ENCODE measurements around the gene NHERF2. TPM values are rescaled to one million over a fixed set of nuclear protein-coding genes. Genes with fewer than 3 reads are reported as not detected.

The NHERF2 gene
- polyA plus RNA-seq, 2 of the 4 experiments (the other 2 are of a cell fraction) = 32.3 to 35.0 TPM

DNA sequence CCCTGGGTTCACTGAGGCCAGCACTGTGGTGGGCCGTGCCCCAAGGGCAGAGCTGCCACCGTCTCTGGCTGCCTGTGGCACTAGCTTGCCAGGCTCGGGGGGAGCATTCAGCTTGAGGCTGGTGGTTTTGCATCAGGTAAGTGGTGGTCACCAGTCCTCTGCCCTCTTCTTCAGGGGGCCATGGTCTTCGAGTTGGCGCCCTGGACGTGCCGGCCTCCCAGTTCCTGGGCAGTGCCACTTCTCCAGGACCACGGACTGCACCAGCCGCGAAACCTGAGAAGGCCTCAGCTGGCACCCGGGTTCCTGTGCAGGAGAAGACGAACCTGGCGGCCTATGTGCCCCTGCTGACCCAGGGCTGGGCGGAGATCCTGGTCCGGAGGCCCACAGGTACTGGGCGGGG, 53.3 kb downstream of the NHERF2 start:
- H3K4me1 ChIP-seq = no peaks in the 10 kb centered on the region
- H3K4me3 ChIP-seq = no peak overlapping the region
- POLR2A ChIA-PET = no interaction called here
- no peak overlapping the region for H3K4me2 ChIP-seq
- TF ChIP-seq CHD4 (IDR thresholded peaks at IDR 0.05; ENCODE audit: borderline replicate concordance) = no peak
- TF ChIP-seq TP53 (CRISPR knock-in tag; IDR thresholded peaks at IDR 0.05) = no peak
- no peak for TF ChIP-seq MYC (IDR thresholded peaks at IDR 0.05; ENCODE audit: borderline replicate concordance, low read length)
- no peak for TF ChIP-seq EHMT2 (IDR thresholded peaks at IDR 0.05; ENCODE audit: low read depth)
- no peak for TF ChIP-seq FOXS1 (CRISPR knock-in tag; IDR thresholded peaks at IDR 0.05)
- no peak for TF ChIP-seq HOXA7 (CRISPR knock-in tag; IDR thresholded peaks at IDR 0.05)
- TF ChIP-seq FOSB (CRISPR knock-in tag; IDR thresholded peaks at IDR 0.05) = no peak
- TF ChIP-seq JUNB (IDR thresholded peaks at IDR 0.05) = no peak
- no peak for TF ChIP-seq RNF2 (IDR thresholded peaks at IDR 0.05; ENCODE audit: borderline replicate concordance, low read depth)
- no peak for TF ChIP-seq ZNF302 (CRISPR knock-in tag; IDR thresholded peaks at IDR 0.05)
- TF ChIP-seq HOXB13 (CRISPR knock-in tag; IDR thresholded peaks at IDR 0.05; ENCODE audit: low read depth) = no peak
- no peak for TF ChIP-seq MAFK (IDR thresholded peaks at IDR 0.05; ENCODE audit: partially characterized antibody)
- TF ChIP-seq E2F6 (IDR thresholded peaks at IDR 0.05; ENCODE audit: borderline replicate concordance, low read depth) = no peak
- no peak for TF ChIP-seq NFE2L2 (conservative IDR thresholded peaks at IDR 0.05; ENCODE audit: low read length)
- TF ChIP-seq MAZ (IDR thresholded peaks at IDR 0.05; ENCODE audit: borderline replicate concordance, low read depth, low read length) = no peak
- TF ChIP-seq SREBF2 (IDR thresholded peaks at IDR 0.05) = no peak
- no peak for TF ChIP-seq BHLHE40 (IDR thresholded peaks at IDR 0.05; ENCODE audit: low read depth, low read length)
- TF ChIP-seq RCOR1 (IDR thresholded peaks at IDR 0.05; ENCODE audit: low read depth, low read length) = no peak
- DNase-seq (ENCODE audit: low read depth in 1 of 2, low spot score in 1 of 2) (no peak), FAIRE-seq (no peak), ATAC-seq (no peak)
- WGBS (ENCODE audit: missing lambda C conversion rate) = 90% methylated on average over 16 of the region's 16 CpGs
- CTCF ChIA-PET = interaction anchor here (1.2 to 2.3 kb wide), 5 partner anchors 33 to 216 kb away, joined by 3 to 10 read pairs (median 5); no protein-coding TSS in a partner anchor
- no peak overlapping the region for H3K27ac ChIP-seq
- H3K9me3 ChIP-seq = no peaks in the 10 kb centered on the region

DNA sequence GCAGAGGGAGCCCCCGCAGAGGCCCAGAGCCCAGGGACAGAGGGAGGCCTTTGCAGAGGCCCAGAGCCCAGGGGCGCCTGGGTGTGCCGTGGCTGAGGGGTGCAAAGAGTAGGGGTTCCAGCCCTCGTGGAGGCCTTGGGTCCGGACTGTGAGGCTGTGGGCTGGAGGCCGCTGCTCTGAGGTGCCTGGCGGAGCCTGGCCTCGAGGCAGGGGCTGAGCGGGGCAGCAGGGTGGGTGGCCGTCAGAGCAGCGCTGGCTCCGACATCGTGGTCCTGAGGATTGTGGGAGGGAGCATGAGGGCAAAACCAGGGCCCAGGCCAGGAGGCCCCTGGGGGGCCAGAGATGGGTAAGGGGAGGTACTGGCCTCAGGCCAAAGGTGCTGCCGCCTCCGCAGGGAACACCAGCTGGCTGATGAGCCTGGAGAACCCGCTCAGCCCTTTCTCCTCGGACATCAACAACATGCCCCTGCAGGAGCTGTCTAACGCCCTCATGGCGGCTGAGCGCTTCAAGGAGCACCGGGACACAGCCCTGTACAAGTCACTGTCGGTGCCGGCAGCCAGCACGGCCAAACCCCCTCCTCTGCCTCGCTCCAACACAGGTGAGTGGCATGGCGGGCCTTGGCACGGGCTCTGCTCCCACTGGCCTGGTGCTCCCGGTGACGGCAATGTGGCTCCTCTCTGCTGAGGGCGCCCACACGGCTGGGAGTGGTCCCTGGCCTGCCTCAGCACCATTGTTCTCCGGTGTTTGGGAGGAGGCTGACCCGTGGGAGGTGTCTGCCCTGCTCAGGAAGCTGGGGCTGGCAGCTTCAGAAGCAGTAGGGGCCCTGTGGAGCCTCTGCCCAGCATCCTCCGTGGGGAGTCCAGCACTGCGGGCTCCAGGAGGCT, 54.7 kb downstream of the NHERF2 start:
- Histone ChIP-seq H3K4me3 (no peak overlapping the region), H3K9me3 (no peaks in the 10 kb centered on the region), H3K4me1 (no peaks in the 10 kb centered on the region; the same call in 2 of the 3 replicates), H3K4me2 (no peak overlapping the region), H3K27ac (no peak overlapping the region)
- ChIA-PET CTCF (interaction anchor here (1.2 to 1.7 kb wide), 4 partner anchors 9 to 59 kb away, joined by 3 to 5 read pairs (median 4); no protein-coding TSS in a partner anchor), POLR2A (no interaction called here)
- DNase-seq (ENCODE audit: low read depth in 1 of 2, low spot score in 1 of 2) = no peak
- WGBS (ENCODE audit: missing lambda C conversion rate) = 94% methylated on average over 34 of the region's 35 CpGs
- peak in 1 of 2 experiments; percentile 2; a peak in 2 of 6 replicates for ATAC-seq
- no peak for FAIRE-seq
- TF ChIP-seq, protein P1, sequence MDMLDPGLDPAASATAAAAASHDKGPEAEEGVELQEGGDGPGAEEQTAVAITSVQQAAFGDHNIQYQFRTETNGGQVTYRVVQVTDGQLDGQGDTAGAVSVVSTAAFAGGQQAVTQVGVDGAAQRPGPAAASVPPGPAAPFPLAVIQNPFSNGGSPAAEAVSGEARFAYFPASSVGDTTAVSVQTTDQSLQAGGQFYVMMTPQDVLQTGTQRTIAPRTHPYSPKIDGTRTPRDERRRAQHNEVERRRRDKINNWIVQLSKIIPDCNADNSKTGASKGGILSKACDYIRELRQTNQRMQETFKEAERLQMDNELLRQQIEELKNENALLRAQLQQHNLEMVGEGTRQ (IDR thresholded peaks at IDR 0.05) = no peak
- TF ChIP-seq KDM1A (IDR thresholded peaks at IDR 0.05; ENCODE audit: low read depth) (no peak), TFCP2L1 (CRISPR knock-in tag; IDR thresholded peaks at IDR 0.05) (no peak), POLR2A (IDR thresholded peaks at IDR 0.05; ENCODE audit: low read length) (no peak), HOXB5 (CRISPR knock-in tag; IDR thresholded peaks at IDR 0.05) (no peak), ZFP36 (IDR thresholded peaks at IDR 0.05; ENCODE audit: borderline replicate concordance, partially characterized antibody) (no peak), FOSL2 (IDR thresholded peaks at IDR 0.05) (no peak), FOSL2 (CRISPR knock-in tag; IDR thresholded peaks at IDR 0.05) (no peak), MYC (IDR thresholded peaks at IDR 0.05; ENCODE audit: borderline replicate concordance, low read length) (no peak), JUNB (IDR thresholded peaks at IDR 0.05) (no peak), RCOR1 (IDR thresholded peaks at IDR 0.05; ENCODE audit: low read depth, low read length) (no peak), EHMT2 (IDR thresholded peaks at IDR 0.05; ENCODE audit: low read depth) (no peak), NR3C1 (IDR thresholded peaks at IDR 0.05) (no peak), HOXB13 (CRISPR knock-in tag; IDR thresholded peaks at IDR 0.05; ENCODE audit: low read depth) (no peak), ZNF302 (CRISPR knock-in tag; IDR thresholded peaks at IDR 0.05) (no peak), PHF8 (IDR thresholded peaks at IDR 0.05; ENCODE audit: borderline replicate concordance, low read depth) (no peak)
- TF ChIP-seq, protein P2, sequence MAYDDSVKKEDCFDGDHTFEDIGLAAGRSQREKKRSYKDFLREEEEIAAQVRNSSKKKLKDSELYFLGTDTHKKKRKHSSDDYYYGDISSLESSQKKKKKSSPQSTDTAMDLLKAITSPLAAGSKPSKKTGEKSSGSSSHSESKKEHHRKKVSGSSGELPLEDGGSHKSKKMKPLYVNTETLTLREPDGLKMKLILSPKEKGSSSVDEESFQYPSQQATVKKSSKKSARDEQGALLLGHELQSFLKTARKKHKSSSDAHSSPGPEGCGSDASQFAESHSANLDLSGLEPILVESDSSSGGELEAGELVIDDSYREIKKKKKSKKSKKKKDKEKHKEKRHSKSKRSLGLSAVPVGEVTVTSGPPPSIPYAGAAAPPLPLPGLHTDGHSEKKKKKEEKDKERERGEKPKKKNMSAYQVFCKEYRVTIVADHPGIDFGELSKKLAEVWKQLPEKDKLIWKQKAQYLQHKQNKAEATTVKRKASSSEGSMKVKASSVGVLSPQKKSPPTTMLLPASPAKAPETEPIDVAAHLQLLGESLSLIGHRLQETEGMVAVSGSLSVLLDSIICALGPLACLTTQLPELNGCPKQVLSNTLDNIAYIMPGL (CRISPR knock-in tag; IDR thresholded peaks at IDR 0.05; ENCODE audit: borderline replicate concordance) = no peak
- TF ChIP-seq, protein P3, sequence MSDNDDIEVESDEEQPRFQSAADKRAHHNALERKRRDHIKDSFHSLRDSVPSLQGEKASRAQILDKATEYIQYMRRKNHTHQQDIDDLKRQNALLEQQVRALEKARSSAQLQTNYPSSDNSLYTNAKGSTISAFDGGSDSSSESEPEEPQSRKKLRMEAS (IDR thresholded peaks at IDR 0.05) = no peak
- TF ChIP-seq, protein P4, sequence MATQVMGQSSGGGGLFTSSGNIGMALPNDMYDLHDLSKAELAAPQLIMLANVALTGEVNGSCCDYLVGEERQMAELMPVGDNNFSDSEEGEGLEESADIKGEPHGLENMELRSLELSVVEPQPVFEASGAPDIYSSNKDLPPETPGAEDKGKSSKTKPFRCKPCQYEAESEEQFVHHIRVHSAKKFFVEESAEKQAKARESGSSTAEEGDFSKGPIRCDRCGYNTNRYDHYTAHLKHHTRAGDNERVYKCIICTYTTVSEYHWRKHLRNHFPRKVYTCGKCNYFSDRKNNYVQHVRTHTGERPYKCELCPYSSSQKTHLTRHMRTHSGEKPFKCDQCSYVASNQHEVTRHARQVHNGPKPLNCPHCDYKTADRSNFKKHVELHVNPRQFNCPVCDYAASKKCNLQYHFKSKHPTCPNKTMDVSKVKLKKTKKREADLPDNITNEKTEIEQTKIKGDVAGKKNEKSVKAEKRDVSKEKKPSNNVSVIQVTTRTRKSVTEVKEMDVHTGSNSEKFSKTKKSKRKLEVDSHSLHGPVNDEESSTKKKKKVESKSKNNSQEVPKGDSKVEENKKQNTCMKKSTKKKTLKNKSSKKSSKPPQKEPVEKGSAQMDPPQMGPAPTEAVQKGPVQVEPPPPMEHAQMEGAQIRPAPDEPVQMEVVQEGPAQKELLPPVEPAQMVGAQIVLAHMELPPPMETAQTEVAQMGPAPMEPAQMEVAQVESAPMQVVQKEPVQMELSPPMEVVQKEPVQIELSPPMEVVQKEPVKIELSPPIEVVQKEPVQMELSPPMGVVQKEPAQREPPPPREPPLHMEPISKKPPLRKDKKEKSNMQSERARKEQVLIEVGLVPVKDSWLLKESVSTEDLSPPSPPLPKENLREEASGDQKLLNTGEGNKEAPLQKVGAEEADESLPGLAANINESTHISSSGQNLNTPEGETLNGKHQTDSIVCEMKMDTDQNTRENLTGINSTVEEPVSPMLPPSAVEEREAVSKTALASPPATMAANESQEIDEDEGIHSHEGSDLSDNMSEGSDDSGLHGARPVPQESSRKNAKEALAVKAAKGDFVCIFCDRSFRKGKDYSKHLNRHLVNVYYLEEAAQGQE (IDR thresholded peaks at IDR 0.05) = no peak
